HTERT RPE-1 (cell line): ENCODE data around the gene DPEP1.
"Not testable (repeated sequence)": the region's sequence is repeated elsewhere in the genome, so short reads cannot be mapped to it uniquely, and the experiment has no call there.

ENCODE experiments used
- in situ Hi-C: fragments of 300-500 bp; cut with MboI; formaldehyde crosslinking; loops from 4 replicates; pipeline ENCODE4 v1.14.3; 2020; ENCODE audit warnings: low sequenced_read_pairs

DPEP1 gene

GRCh38 chr16:89577055-89577759, 36.2 kb upstream of the DPEP1 start:
- in situ Hi-C loops = no loop called here

- in situ Hi-C loops = no loop called here
Measured at GRCh38 chr16:89579351-89579750, 34.1 kb upstream of the DPEP1 start.

GRCh38 chr16:89581045-89581695, 32.3 kb upstream of the DPEP1 start:
- in situ Hi-C loops = no loop called here

GRCh38 chr16:89581861-89582563, 31.4 kb upstream of the DPEP1 start:
- in situ Hi-C loops = no loop called here

GRCh38 chr16:89582614-89583196, 30.7 kb upstream of the DPEP1 start:
- in situ Hi-C loops = no loop called here

GRCh38 chr16:89583197-89583894, 30.1 kb upstream of the DPEP1 start:
- in situ Hi-C loops = no loop called here

- in situ Hi-C loops = no loop called here
Measured at GRCh38 chr16:89583895-89584644, 29.4 kb upstream of the DPEP1 start.

GRCh38 chr16:89584768-89585549, 28.5 kb upstream of the DPEP1 start:
- in situ Hi-C loops = no loop called here

- in situ Hi-C loops = no loop called here
Measured at GRCh38 chr16:89586218-89586617, 27.2 kb upstream of the DPEP1 start.

GRCh38 chr16:89586853-89587252, 26.6 kb upstream of the DPEP1 start:
- in situ Hi-C loops = no loop called here

GRCh38 chr16:89587676-89588075, 25.8 kb upstream of the DPEP1 start:
- in situ Hi-C loops = not testable (repeated sequence)

GRCh38 chr16:89588413-89589109, 24.9 kb upstream of the DPEP1 start:
- in situ Hi-C loops = no loop called here

GRCh38 chr16:89589241-89589926, 24.1 kb upstream of the DPEP1 start:
- in situ Hi-C loops = no loop called here

- in situ Hi-C loops = no loop called here
Measured at GRCh38 chr16:89593841-89594240, 19.6 kb upstream of the DPEP1 start.

GRCh38 chr16:89595330-89596060, 17.9 kb upstream of the DPEP1 start:
- in situ Hi-C loops = no loop called here

- in situ Hi-C loops = no loop called here
Measured at GRCh38 chr16:89596061-89596689, 17.3 kb upstream of the DPEP1 start.

GRCh38 chr16:89596957-89597649, 16.3 kb upstream of the DPEP1 start:
- in situ Hi-C loops = no loop called here
